HepG2 (cell line): ENCODE data around the gene DIMT1.

Experiments used
- HDAC2 ChIP-seq: sonication (generic); formaldehyde crosslinking; IDR thresholded peaks from 2 replicates; pipeline ENCODE4 v1.4.0; 2020; ENCODE audit warnings: missing genetic modification reagents
- SNAI1 ChIP-seq: sonication (generic); formaldehyde crosslinking; IDR thresholded peaks from 2 replicates; pipeline ENCODE4 v1.5.0; 2020; ENCODE audit warnings: mild to moderate bottlenecking, missing genetic modification reagents, borderline replicate concordance

- TF ChIP-seq HDAC2 (CRISPR knock-in tag) (no peak), SNAI1 (CRISPR knock-in tag) (no peak)
Measured at GRCh38 chr5:62372600-62372999, 31.1 kb downstream of the DIMT1 start.
